K562 (cell line): Measurements from ENCODE around the gene ANO6. TPM values are rescaled to one million over a fixed set of nuclear protein-coding genes. Genes with fewer than 3 reads are reported as not detected.

Source experiments
- ATAC-seq: fragments of 200-7000 bp; cut with Tn5 transposase; 3 replicates; pipeline ENCODE4 v1.9.1; 2020; ENCODE audit warnings: moderate library complexity
- BruUV-seq: library from RNA; stranded (reverse); fragments of 400-500 nt; replicated peaks from 2 replicates; lab custom pipeline; 2021; lab: Mats Ljungman, UMichigan
- CTCF ChIA-PET: fragments of 300-600 bp; formaldehyde crosslinking; extraction: SDS; loops from one replicate; lab custom pipeline; 2021; ENCODE audit warnings: low intra/inter-chr PET ratio; lab: Yijun Ruan, JAX
- POLR2A ChIA-PET: fragments of 300-600, 350-650 bp; sonication (Branson Sonifier 250); formaldehyde crosslinking; extraction: SDS; loops from one replicate; lab custom pipeline; 2021; ENCODE audit warnings: antibody characterized with exemption, inconsistent platforms; lab: Yijun Ruan, JAX
- DNase-seq, 4 experiments: peaks; one replicate each; pipeline versions ENCODE4 v3.0.0 to v3.0.0-alpha.2; 2011 to 2018; ENCODE audit warnings: low spot score in 3 of 4, mixed read lengths in 3 of 4; ENCODE audit errors: extremely low read depth in 1 of 4
- FAIRE-seq: peaks from 2 replicates; lab custom pipeline; 2011; peaks lifted over from hg19 to GRCh38; lab: Jason Lieb, UNC
- H2AFZ ChIP-seq: 2 replicates; pipeline ENCODE4 v1.6.0; 2011; ENCODE audit warnings: low read depth, low read length, control low read depth, inconsistent platforms
- H3K27ac ChIP-seq: fragments of 200-600 bp; 3 replicates; pipeline ENCODE4 v1.8.0; 2011; ENCODE audit warnings: low read depth, mild to moderate bottlenecking, control low read depth, inconsistent platforms, low read length, moderate library complexity, mixed read lengths; ENCODE audit errors: extremely low read depth
- H3K27me3 ChIP-seq, 2 experiments: fragments of 300-600 bp in 1 of 2; 2 replicates in 1 of 2; 3 replicates in 1 of 2; pipeline versions ENCODE4 v1.6.0 to v1.8.0; 2011; ENCODE audit warnings: inconsistent platforms in 2 of 2, low read length in 2 of 2, mild to moderate bottlenecking in 1 of 2, mixed read lengths in 1 of 2, moderate library complexity in 1 of 2; ENCODE audit not compliant: control insufficient read depth in 2 of 2, insufficient read depth in 2 of 2
- H3K36me3 ChIP-seq: fragments of 300-600 bp; 3 replicates; pipeline ENCODE4 v1.8.0; 2011; ENCODE audit warnings: mild to moderate bottlenecking, low read length, inconsistent platforms; ENCODE audit not compliant: control insufficient read depth, insufficient read depth
- H3K4me1 ChIP-seq, 2 experiments: fragments of 200-600 bp in 1 of 2; replicated peaks in 1 of 2; 2 replicates in 1 of 2; 3 replicates in 1 of 2; pipeline versions ENCODE4 v1.5.1 to v1.8.0; 2011; ENCODE audit warnings: inconsistent platforms in 2 of 2, low read length in 2 of 2, mild to moderate bottlenecking in 1 of 2, mixed read lengths in 1 of 2, moderate library complexity in 1 of 2; ENCODE audit not compliant: control insufficient read depth in 2 of 2, insufficient read depth in 2 of 2
- H3K4me2 ChIP-seq: 2 replicates; pipeline ENCODE4 v1.6.1; 2011; ENCODE audit warnings: low read length, control low read depth, inconsistent platforms, mixed read lengths; ENCODE audit not compliant: insufficient read depth
- H3K4me3 ChIP-seq: fragments of 200-600 bp; sonication (generic), shearing (Covaris generic); 2 replicates; pipeline ENCODE4 v1.5.1; 2016; ENCODE audit warnings: control low read depth, inconsistent platforms
- H3K79me2 ChIP-seq: fragments of 200-600 bp; 3 replicates; pipeline ENCODE4 v1.8.0; 2011; ENCODE audit warnings: low read length, inconsistent platforms; ENCODE audit not compliant: control insufficient read depth, insufficient read depth
- H3K9ac ChIP-seq, 2 experiments: 2 replicates each; pipeline versions ENCODE4 v1.6.0 to v1.6.1; 2011; ENCODE audit warnings: low read depth in 2 of 2, low read length in 2 of 2, control low read depth in 1 of 2, inconsistent platforms in 1 of 2, mild to moderate bottlenecking in 1 of 2, mixed read lengths in 1 of 2; ENCODE audit not compliant: insufficient read depth in 1 of 2
- H3K9me1 ChIP-seq: one replicate; pipeline ENCODE4 v1.6.0; 2011; ENCODE audit warnings: inconsistent platforms, mild to moderate bottlenecking, low read length, moderate library complexity; ENCODE audit not compliant: control insufficient read depth, insufficient read depth
- H3K9me3 ChIP-seq: replicated peaks from 2 replicates; pipeline ENCODE4 v1.5.1; 2011; ENCODE audit warnings: low read depth, low read length, inconsistent platforms; ENCODE audit not compliant: control insufficient read depth, insufficient read depth
- H4K20me1 ChIP-seq: replicated peaks from 2 replicates; pipeline ENCODE4 v1.6.1; 2011; ENCODE audit warnings: low read length, inconsistent platforms, mixed read lengths; ENCODE audit not compliant: control insufficient read depth, insufficient read depth
- BRD4 ChIP-seq: fragments of 200-600 bp; sonication (generic); IDR thresholded peaks from 2 replicates; pipeline ENCODE4 v1.6.1; 2017; ENCODE audit warnings: inconsistent platforms
- C11orf30 ChIP-seq: fragments of 450-650 bp; IDR thresholded peaks from 2 replicates; pipeline ENCODE4 v1.6.1; 2016; ENCODE audit warnings: low read depth, mild to moderate bottlenecking
- EWSR1 ChIP-seq: fragments of 450-650 bp; IDR thresholded peaks from 2 replicates; pipeline ENCODE4 v1.6.1; 2018; ENCODE audit warnings: borderline replicate concordance, mild to moderate bottlenecking, low read depth, moderate library complexity; ENCODE audit not compliant: partially characterized antibody
- HLTF ChIP-seq: fragments of 450-650 bp; IDR thresholded peaks from 2 replicates; pipeline ENCODE4 v1.6.1; 2016
- KLF10 ChIP-seq: fragments of 250-450 bp; sonication (Bioruptor Pico); IDR thresholded peaks from 2 replicates; pipeline ENCODE4 v1.6.1; 2021; ENCODE audit warnings: matching md5 sums
- MTF1 ChIP-seq: fragments of 250-450 bp; sonication (Bioruptor Pico); IDR thresholded peaks from 2 replicates; pipeline ENCODE4 v1.9.0; 2021; ENCODE audit warnings: moderate library complexity, mild to moderate bottlenecking, inconsistent platforms, borderline replicate concordance
- NR2C2 ChIP-seq, 2 experiments: fragments of 200-800 bp in 1 of 2; sonication (Bioruptor generic) in 1 of 2; sonication (generic) in 1 of 2; formaldehyde crosslinking in 1 of 2; IDR thresholded peaks; 2 replicates each; pipeline versions ENCODE4 v1.6.1 to v1.8.0; 2016 to 2022; ENCODE audit warnings: mild to moderate bottlenecking in 1 of 2, missing compliant biosample characterization in 1 of 2, missing genetic modification characterization in 1 of 2, missing genetic modification reagents in 1 of 2
- PHTF2 ChIP-seq: fragments of 250-450 bp; sonication (Bioruptor Pico); IDR thresholded peaks from 2 replicates; pipeline ENCODE4 v1.5.0; 2021; ENCODE audit warnings: mild to moderate bottlenecking
- RFX1 ChIP-seq: fragments of 450-650 bp; IDR thresholded peaks from 2 replicates; pipeline ENCODE4 v1.6.1; 2016; ENCODE audit warnings: mild to moderate bottlenecking, moderate library complexity
- SIX5 ChIP-seq, 2 experiments: IDR thresholded peaks; 2 replicates each; pipeline ENCODE4 v1.6.1; 2011; ENCODE audit warnings: low read length in 2 of 2, borderline replicate concordance in 1 of 2, low read depth in 1 of 2, mild to moderate bottlenecking in 1 of 2, moderate library complexity in 1 of 2; ENCODE audit not compliant: insufficient read depth in 1 of 2
- SP1 ChIP-seq: sonication (generic); formaldehyde crosslinking; IDR thresholded peaks from 2 replicates; pipeline ENCODE4 v1.8.1; 2022; ENCODE audit warnings: mild to moderate bottlenecking, missing genetic modification reagents
- SRSF1 ChIP-seq: fragments of 200-400 bp; formaldehyde crosslinking; IDR thresholded peaks from 2 replicates; pipeline ENCODE4 v1.6.1; 2017; ENCODE audit warnings: mild to moderate bottlenecking, low read depth, low read length, moderate library complexity
- TGIF2 ChIP-seq: sonication (generic); formaldehyde crosslinking; IDR thresholded peaks from 2 replicates; pipeline ENCODE4 v1.8.1; 2022; ENCODE audit warnings: mild to moderate bottlenecking, missing genetic modification reagents, moderate library complexity
- ZFX ChIP-seq: sonication (generic); formaldehyde crosslinking; IDR thresholded peaks from 2 replicates; pipeline ENCODE4 v1.8.0; 2022; ENCODE audit warnings: mild to moderate bottlenecking, missing genetic modification reagents, moderate library complexity
- WGBS: fragments of 100-300 bp; shearing (Covaris generic); methylation state at CpG from one replicate; pipeline ENCODE4 v1.1.6; 2016; ENCODE audit warnings: low coverage, mixed read lengths; ENCODE audit not compliant: insufficient coverage; ENCODE audit errors: missing lambda C conversion rate; 5-methylcytosine and 5-hydroxymethylcytosine counted together
- in situ Hi-C: fragments of 300-500 bp; cut with MboI; formaldehyde crosslinking; loops from 4 replicates; pipeline ENCODE4 v1.15.0; 2018; ENCODE audit warnings: inconsistent platforms, mixed read lengths
- intact Hi-C: fragments of 100-400 bp; cut with micrococcal nuclease; formaldehyde crosslinking; loops from 2 replicates; pipeline ENCODE4 v1.14.2; 2022
- polyA plus RNA-seq, 8 experiments: library from polyadenylated mRNA; depleted of rRNA in 4 of 8; stranded (reverse) in 5 of 8; unstranded in 3 of 8; fragments of >200 nt; fragmentation: Nextera tagmentation in 2 of 8; fragmentation: Illumina TruSeq in 1 of 8; extraction: Ambion mirVana in 2 of 8; extraction: Trizol in 1 of 8; gene quantifications; 2 replicates each; pipeline versions ENCODE4 v1.2.1 to v1.2.3, GENCODE V29; 2011 to 2014; ENCODE audit warnings: inconsistent platforms in 1 of 8, missing spikeins in 1 of 8
- total RNA-seq, 7 experiments: library from RNA; depleted of rRNA in 6 of 7; stranded (reverse); fragments of >200 nt in 6 of 7; fragmentation: Illumina TruSeq in 2 of 7; extraction: Trizol in 2 of 7; gene quantifications; 2 replicates each; pipeline versions ENCODE4 v1.2.1 to v1.2.3, GENCODE V29; 2011 to 2021; ENCODE audit warnings: low replicate concordance in 1 of 7
- TF ChIP-seq, protein P1 (sequence below): fragments of 250-450 bp; sonication (Bioruptor Pico); IDR thresholded peaks from 2 replicates; pipeline ENCODE4 v1.9.0; 2021; ENCODE audit warnings: mild to moderate bottlenecking
- TF ChIP-seq, protein P2 (sequence below): sonication (generic); IDR thresholded peaks from 2 replicates; pipeline ENCODE4 v1.6.1; 2016
- TF ChIP-seq, protein P3 (sequence below): fragments of 450-650 bp; IDR thresholded peaks from 2 replicates; pipeline ENCODE4 v1.6.1; 2016; ENCODE audit warnings: missing biosample characterization, missing genetic modification characterization

Gene ANO6
- total and polyA plus RNA-seq, 9 of the 15 experiments (the other 6 are each of a cell fraction or from before 2014, with no cell fraction given): 3.5 to 24.7 (median 20.3) TPM

DNA sequence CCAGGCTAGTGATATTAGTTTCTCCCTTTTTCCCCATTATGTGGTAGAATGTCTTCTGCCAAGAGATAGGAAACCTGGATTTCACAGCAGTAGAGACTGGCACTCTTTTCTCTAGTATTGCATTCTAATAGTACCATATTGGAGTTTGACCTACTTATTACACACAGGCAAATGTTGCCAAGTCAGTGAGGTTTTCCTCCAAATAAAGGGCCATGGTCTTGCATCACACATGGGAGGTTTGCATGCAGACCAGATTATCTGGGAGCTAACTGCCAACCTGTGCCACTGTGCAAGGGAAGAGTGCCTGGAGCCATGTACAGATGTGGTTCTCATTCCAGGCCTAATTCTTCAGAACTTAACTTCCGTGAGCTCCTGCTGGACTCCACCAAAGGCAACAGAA lies 113.3 kb downstream of the ANO6 start:
- no peak overlapping the region for H3K4me3 ChIP-seq
- ATAC-seq (no peak), FAIRE-seq (no peak), DNase-seq (no peak)
- WGBS: 100% methylated on average over 1 of the region's 1 CpG
- ChIA-PET CTCF (no interaction called here), POLR2A (no interaction called here)
- H2AFZ ChIP-seq: no peak overlapping the region
- H3K27me3 ChIP-seq: no peaks in the 10 kb centered on the region
- no peak overlapping the region for H3K4me2 ChIP-seq
- H3K9ac ChIP-seq: no peak overlapping the region
- TF ChIP-seq SP1 (no peak), EWSR1 (no peak), KLF10 (CRISPR knock-in tag) (no peak), SIX5 (IDR thresholded peaks at IDR 0.05; ENCODE audit: borderline replicate concordance in 1 of 2, insufficient read depth in 1 of 2, low read depth in 1 of 2, low read length in 2 of 2) (no peak), HLTF (no peak), PHTF2 (CRISPR knock-in tag) (no peak), C11orf30 (no peak), TGIF2 (CRISPR knock-in tag) (no peak), ZFX (CRISPR knock-in tag) (no peak), BRD4 (no peak), NR2C2 (CRISPR knock-in tag; IDR thresholded peaks at IDR 0.05) (no peak), NR2C2 (tag; IDR thresholded peaks at IDR 0.05) (no peak), SRSF1 (no peak), RFX1 (no peak), MTF1 (CRISPR knock-in tag) (no peak)
- TF ChIP-seq, protein P1, sequence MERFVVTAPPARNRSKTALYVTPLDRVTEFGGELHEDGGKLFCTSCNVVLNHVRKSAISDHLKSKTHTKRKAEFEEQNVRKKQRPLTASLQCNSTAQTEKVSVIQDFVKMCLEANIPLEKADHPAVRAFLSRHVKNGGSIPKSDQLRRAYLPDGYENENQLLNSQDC: no peak
- TF ChIP-seq, protein P2, sequence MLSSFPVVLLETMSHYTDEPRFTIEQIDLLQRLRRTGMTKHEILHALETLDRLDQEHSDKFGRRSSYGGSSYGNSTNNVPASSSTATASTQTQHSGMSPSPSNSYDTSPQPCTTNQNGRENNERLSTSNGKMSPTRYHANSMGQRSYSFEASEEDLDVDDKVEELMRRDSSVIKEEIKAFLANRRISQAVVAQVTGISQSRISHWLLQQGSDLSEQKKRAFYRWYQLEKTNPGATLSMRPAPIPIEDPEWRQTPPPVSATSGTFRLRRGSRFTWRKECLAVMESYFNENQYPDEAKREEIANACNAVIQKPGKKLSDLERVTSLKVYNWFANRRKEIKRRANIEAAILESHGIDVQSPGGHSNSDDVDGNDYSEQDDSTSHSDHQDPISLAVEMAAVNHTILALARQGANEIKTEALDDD: no peak
- TF ChIP-seq, protein P3, sequence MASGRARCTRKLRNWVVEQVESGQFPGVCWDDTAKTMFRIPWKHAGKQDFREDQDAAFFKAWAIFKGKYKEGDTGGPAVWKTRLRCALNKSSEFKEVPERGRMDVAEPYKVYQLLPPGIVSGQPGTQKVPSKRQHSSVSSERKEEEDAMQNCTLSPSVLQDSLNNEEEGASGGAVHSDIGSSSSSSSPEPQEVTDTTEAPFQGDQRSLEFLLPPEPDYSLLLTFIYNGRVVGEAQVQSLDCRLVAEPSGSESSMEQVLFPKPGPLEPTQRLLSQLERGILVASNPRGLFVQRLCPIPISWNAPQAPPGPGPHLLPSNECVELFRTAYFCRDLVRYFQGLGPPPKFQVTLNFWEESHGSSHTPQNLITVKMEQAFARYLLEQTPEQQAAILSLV: no peak
- in situ Hi-C loops (no loop called here), intact Hi-C loops (no loop called here)
- H3K27ac ChIP-seq: no peak overlapping the region
- BruUV-seq: no TSS peak
- no peaks in the 10 kb centered on the region for H4K20me1 ChIP-seq
- H3K9me1 ChIP-seq: no peaks in the 10 kb centered on the region
- no peaks in the 10 kb centered on the region for H3K9me3 ChIP-seq
- H3K79me2 ChIP-seq: no peaks in the 10 kb centered on the region
- H3K36me3 ChIP-seq: 0 out of 3 replicates have a peak, but pooled peaks cover 2% of the 10 kb centered on the region
- H3K4me1 ChIP-seq: no peaks in the 10 kb centered on the region; a peak in 1 of 5 replicates
